Body of pancreas (tissue), 4 donors: Measurements from ENCODE around the gene DMKN. TPM values are rescaled to one million over a fixed set of nuclear protein-coding genes. Genes with fewer than 3 reads are reported as not detected.

Source experiments
- ATAC-seq: fragments of 150-250 bp; one replicate; pipeline ENCODE4 v1.9.1; 2016
- DNase-seq, 4 donors: peaks; one replicate each; pipeline ENCODE4 v3.0.0-alpha.2; 2019
- H3K27ac ChIP-seq, 4 donors: fragments of 200-600 bp; sonication (generic); 1 replicate in 3 of 4; 2 replicates in 1 of 4; pipeline versions ENCODE4 v1.5.1 to v1.6.1; 2016 to 2019; ENCODE audit warnings: mild to moderate bottlenecking in 1 of 4, mixed read lengths in 1 of 4, moderate library complexity in 1 of 4
- H3K27me3 ChIP-seq, 2 donors: fragments of 200-600 bp; sonication (generic); one replicate each; pipeline ENCODE4 v1.6.0; 2016; ENCODE audit warnings: mild to moderate bottlenecking in 1 of 2
- H3K36me3 ChIP-seq, 2 donors: fragments of 200-600 bp; sonication (generic); replicated peaks in 1 of 2; 2 replicates each; pipeline ENCODE4 v1.5.1; 2016; ENCODE audit warnings: low read depth in 2 of 2; ENCODE audit not compliant: insufficient read depth in 1 of 2
- H3K4me1 ChIP-seq: fragments of 200-600 bp; sonication (generic); one replicate; pipeline ENCODE4 v1.6.0; 2016
- H3K4me3 ChIP-seq, 2 donors: fragments of 200-600 bp; sonication (generic); 1 replicate in 1 of 2; 2 replicates in 1 of 2; pipeline ENCODE4 v1.5.1; 2016 to 2019
- H3K9me3 ChIP-seq, 3 donors: fragments of 200-600 bp; sonication (generic); 1 replicate in 2 of 3; 2 replicates in 1 of 3; pipeline ENCODE4 v1.5.1; 2016
- CTCF ChIP-seq, 7 experiments: fragments of 450-650 bp in 4 of 7; fragments of 200-600 bp in 3 of 7; sonication (generic) in 3 of 7; IDR thresholded peaks; one replicate each; pipeline ENCODE4 v1.5.1; 2016 to 2019; ENCODE audit warnings: antibody characterized with exemption in 7 of 7
- POLR2A ChIP-seq, 3 donors: fragments of 450-650 bp; IDR thresholded peaks; one replicate each; pipeline ENCODE4 v1.6.1; 2016; ENCODE audit warnings: antibody characterized with exemption in 3 of 3, mild to moderate bottlenecking in 2 of 3
- WGBS, 2 donors: methylation state at CpG; one replicate each; pipeline ENCODE4 v1.1.5; 2017; 5-methylcytosine and 5-hydroxymethylcytosine counted together
- intact Hi-C: fragments of 100-400 bp; cut with DNase I; formaldehyde crosslinking; loops from one replicate; pipeline ENCODE4 v1.15.1; 2023
- total RNA-seq, 2 donors: library from RNA; depleted of rRNA; stranded (reverse); fragments of >200 nt; gene quantifications; one replicate each; pipeline ENCODE4 v1.1.0, GENCODE V29; 2016

The DMKN gene
- total RNA-seq, 2 donors from 2014 or later, result 146 TPM

GRCh38 chr19:35549879-35550523, 36.6 kb upstream of the DMKN start:
- H3K27ac ChIP-seq, result peak overlapping the region in 3 of 4 donors; percentile 32 to 69 (median 68)
- WGBS, 2 donors, result 25 to 49% methylated on average over 11 to 15 of the region's 15 CpGs
- no peaks in the 10 kb centered on the region for H3K36me3 ChIP-seq
- no peak for TF ChIP-seq POLR2A (IDR thresholded peaks at IDR 0.05)
- peak in 3 of 7 experiments; percentile 8 to 36 (median 22) for TF ChIP-seq CTCF (IDR thresholded peaks at IDR 0.05)
- ATAC-seq, result peak; percentile 74
- H3K9me3 ChIP-seq, result no peaks in the 10 kb centered on the region
- no peak overlapping the region for H3K4me3 ChIP-seq
- intact Hi-C loops, result loop anchor here (10.0 kb wide), 1 partner anchor 165 kb away; the partner anchor contains the start of gene KMT2B
- no peaks in the 10 kb centered on the region for H3K27me3 ChIP-seq
- DNase-seq, result peak; percentile 77 to 88 (median 86)
- peaks cover 47% of the 10 kb centered on the region for H3K4me1 ChIP-seq

- peak; percentile 52 for ATAC-seq
- 14 to 17% methylated on average over 6 of the region's 6 CpGs for WGBS, 2 donors
- Histone ChIP-seq H3K4me1 (peaks cover 52% of the 10 kb centered on the region), H3K27ac (peak overlapping the region in 3 of 4 donors; percentile 32 to 69 (median 68)), H3K9me3 (no peaks in the 10 kb centered on the region), H3K27me3 (no peaks in the 10 kb centered on the region), H3K4me3 (no peak overlapping the region), H3K36me3 (no peaks in the 10 kb centered on the region)
- TF ChIP-seq POLR2A (IDR thresholded peaks at IDR 0.05), result no peak
- TF ChIP-seq CTCF (IDR thresholded peaks at IDR 0.05), result peak; percentile 80 to 90 (median 87)
- DNase-seq, result peak; percentile 70 to 83 (median 78)
- intact Hi-C loops, result no loop called here
Measured at GRCh38 chr19:35549174-35549788, 35.8 kb upstream of the DMKN start.

GRCh38 chr19:35546532-35546931, 33.1 kb upstream of the DMKN start:
- ATAC-seq (no peak), DNase-seq (no peak)
- peak overlapping the region in 1 of 2 donors; percentile 83 for H3K4me3 ChIP-seq
- TF ChIP-seq POLR2A (IDR thresholded peaks at IDR 0.05) (no peak), CTCF (IDR thresholded peaks at IDR 0.05) (no peak)
- H3K27me3 ChIP-seq, result no peaks in the 10 kb centered on the region
- WGBS, 2 donors, result 36 to 58% methylated on average over 5 to 8 of the region's 8 CpGs
- H3K9me3 ChIP-seq, result no peaks in the 10 kb centered on the region
- intact Hi-C loops, result no loop called here
- peaks cover 53% of the 10 kb centered on the region for H3K4me1 ChIP-seq
- H3K27ac ChIP-seq, result no peak overlapping the region
- no peaks in the 10 kb centered on the region for H3K36me3 ChIP-seq

- no peak for TF ChIP-seq CTCF (IDR thresholded peaks at IDR 0.05)
- TF ChIP-seq POLR2A (IDR thresholded peaks at IDR 0.05), result no peak
- intact Hi-C loops, result no loop called here
- Histone ChIP-seq H3K4me1 (peaks cover 47% of the 10 kb centered on the region), H3K36me3 (no peaks in the 10 kb centered on the region), H3K27me3 (no peaks in the 10 kb centered on the region), H3K9me3 (no peaks in the 10 kb centered on the region), H3K27ac (peak overlapping the region; percentile 37 to 79 (median 49)), H3K4me3 (peak overlapping the region; percentile 46 to 83)
- DNase-seq, result peak; percentile 32 to 60 (median 46)
- ATAC-seq, result peak; percentile 10
- 0 to 1% methylated on average over 19 to 27 of the region's 27 CpGs for WGBS, 2 donors
Measured at GRCh38 chr19:35545855-35546381, 32.5 kb upstream of the DMKN start.
